ENCODE measurements around the gene DISC1. TPM values are rescaled to one million over a fixed set of nuclear protein-coding genes. Genes with fewer than 3 reads are reported as not detected.

DISC1 gene
- total RNA-seq, 1 experiment from 2014 or later: 1.8 TPM

DNA sequence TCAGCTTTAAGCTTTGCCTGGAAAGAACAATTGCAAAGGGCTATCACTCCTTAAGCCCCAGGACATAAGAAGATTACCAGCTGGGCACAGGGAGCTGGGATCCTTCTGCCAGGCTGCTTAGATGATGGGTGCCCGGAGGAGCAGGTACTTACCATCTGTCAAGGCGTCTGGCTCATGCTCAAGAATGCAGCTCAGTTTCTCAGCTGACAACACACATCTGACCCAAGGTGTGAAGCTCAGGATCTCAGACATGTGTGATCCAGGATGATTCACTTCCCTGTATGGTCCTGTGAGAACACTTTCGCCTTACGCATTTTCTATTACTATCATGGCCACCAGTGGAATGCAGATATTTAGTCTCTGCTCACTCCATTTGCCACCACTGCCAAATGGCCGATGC is 14.7 kb upstream of the DISC1 start (continued):
- TF ChIP-seq, protein P1, sequence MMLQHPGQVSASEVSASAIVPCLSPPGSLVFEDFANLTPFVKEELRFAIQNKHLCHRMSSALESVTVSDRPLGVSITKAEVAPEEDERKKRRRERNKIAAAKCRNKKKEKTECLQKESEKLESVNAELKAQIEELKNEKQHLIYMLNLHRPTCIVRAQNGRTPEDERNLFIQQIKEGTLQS (IDR thresholded peaks at IDR 0.05): no peak

DNA sequence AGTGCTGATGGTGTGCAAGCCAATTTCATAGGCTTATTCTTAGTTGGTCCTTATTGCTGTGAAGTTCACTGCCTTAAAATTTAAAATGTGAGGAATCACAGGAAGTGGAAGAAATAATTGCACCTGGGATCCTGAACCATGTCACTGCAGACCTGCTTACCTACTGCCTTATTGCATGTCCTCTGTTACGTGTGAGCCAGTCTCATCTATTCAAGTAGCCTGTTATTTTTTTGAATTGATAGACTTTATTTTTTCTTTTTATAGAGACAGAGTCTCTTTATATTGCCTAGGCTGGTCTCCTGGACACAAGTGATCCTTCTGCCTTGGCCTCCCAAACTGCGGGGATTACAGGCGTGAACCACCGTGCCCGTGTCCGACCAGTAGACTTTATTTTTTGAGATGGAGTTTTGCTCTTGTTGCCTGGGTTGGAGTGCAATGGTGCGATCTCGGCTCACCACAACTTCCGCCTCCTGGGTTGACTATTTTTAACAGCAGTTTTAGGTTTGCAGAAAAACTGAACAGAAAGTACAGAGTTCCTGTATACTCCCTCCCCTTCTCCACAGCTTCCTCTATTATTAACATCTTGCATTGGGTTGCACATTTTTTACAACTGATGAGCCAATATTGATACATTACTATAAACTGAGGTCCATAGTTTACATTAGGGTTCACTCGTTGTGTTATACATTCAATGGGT is 14.0 kb upstream of the DISC1 start:
- no peak for DNase-seq (ENCODE audit: low read depth, low spot score)
- Histone ChIP-seq H3K4me3 (replicated peaks in 1 of 2; ENCODE audit: low read depth in 1 of 2, low read length in 2 of 2) (no peak overlapping the region), H3K9me3 (ENCODE audit: control insufficient read depth in 1 of 2, insufficient read depth in 1 of 2, low read depth in 1 of 2, low read length in 2 of 2) (no peaks in the 10 kb centered on the region), H3K79me2 (ENCODE audit: insufficient read depth, low read length) (no peaks in the 10 kb centered on the region), H3K27me3 (ENCODE audit: insufficient read depth, low read length) (no peaks in the 10 kb centered on the region; the same call in 1 of the 2 replicates), H3K9me2 (ENCODE audit: insufficient read depth) (no peaks in the 10 kb centered on the region), H3K4me2 (ENCODE audit: low read length) (no peak overlapping the region), H2AFZ (ENCODE audit: low read depth, low read length, poor library complexity, severe bottlenecking) (no peak overlapping the region), H4K20me1 (ENCODE audit: insufficient read depth) (no peaks in the 10 kb centered on the region), H3K9ac (ENCODE audit: low read length) (no peak overlapping the region), H3K4me1 (ENCODE audit: control insufficient read depth in 1 of 2, insufficient read depth in 2 of 2, low read length in 2 of 2) (no peaks in the 10 kb centered on the region), H3K27ac (ENCODE audit: low read depth, low read length) (no peak overlapping the region), H3K36me3 (ENCODE audit: control insufficient read depth in 1 of 2, insufficient read depth in 2 of 2, low read length in 2 of 2) (no peaks in the 10 kb centered on the region)
- TF ChIP-seq CEBPB (IDR thresholded peaks at IDR 0.05; ENCODE audit: low read depth) (no peak), SIN3A (IDR thresholded peaks at IDR 0.05; ENCODE audit: low read depth) (no peak), YY1 (IDR thresholded peaks at IDR 0.05; ENCODE audit: extremely low read depth, insufficient replicate concordance, low read depth, low read length) (no peak), FOSL1 (IDR thresholded peaks at IDR 0.05; ENCODE audit: low read depth) (no peak), SP1 (IDR thresholded peaks at IDR 0.05; ENCODE audit: low read depth) (no peak)
- TF ChIP-seq, protein P2, sequence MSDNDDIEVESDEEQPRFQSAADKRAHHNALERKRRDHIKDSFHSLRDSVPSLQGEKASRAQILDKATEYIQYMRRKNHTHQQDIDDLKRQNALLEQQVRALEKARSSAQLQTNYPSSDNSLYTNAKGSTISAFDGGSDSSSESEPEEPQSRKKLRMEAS (IDR thresholded peaks at IDR 0.05): no peak
- BruUV-seq (replicated peaks): no TSS peak
- intact Hi-C loops (cut with micrococcal nuclease): no loop called here
- ChIA-PET CTCF (no interaction called here), RAD21 (ENCODE audit: low non-redundant PET in 1 of 2, low total read pairs in 2 of 2, uncharacterized antibody in 2 of 2, unreplicated experiment in 2 of 2) (no interaction called here), POLR2A (no interaction called here)
- ATAC-seq: no peak
